GM21381 (cell line): ENCODE results near the gene ANHX.
"Not testable (repeated sequence)": the region's sequence is repeated elsewhere in the genome, so short reads cannot be mapped to it uniquely, and the experiment has no call there.

Source experiments
- ATAC-seq: cut with Tn5 transposase; IDR thresholded peaks from one replicate; pipeline ENCODE4 v1.9.1; 2021; ENCODE audit warnings: mild to moderate bottlenecking, moderate library complexity; ENCODE audit not compliant: unreplicated experiment

Gene ANHX

DNA sequence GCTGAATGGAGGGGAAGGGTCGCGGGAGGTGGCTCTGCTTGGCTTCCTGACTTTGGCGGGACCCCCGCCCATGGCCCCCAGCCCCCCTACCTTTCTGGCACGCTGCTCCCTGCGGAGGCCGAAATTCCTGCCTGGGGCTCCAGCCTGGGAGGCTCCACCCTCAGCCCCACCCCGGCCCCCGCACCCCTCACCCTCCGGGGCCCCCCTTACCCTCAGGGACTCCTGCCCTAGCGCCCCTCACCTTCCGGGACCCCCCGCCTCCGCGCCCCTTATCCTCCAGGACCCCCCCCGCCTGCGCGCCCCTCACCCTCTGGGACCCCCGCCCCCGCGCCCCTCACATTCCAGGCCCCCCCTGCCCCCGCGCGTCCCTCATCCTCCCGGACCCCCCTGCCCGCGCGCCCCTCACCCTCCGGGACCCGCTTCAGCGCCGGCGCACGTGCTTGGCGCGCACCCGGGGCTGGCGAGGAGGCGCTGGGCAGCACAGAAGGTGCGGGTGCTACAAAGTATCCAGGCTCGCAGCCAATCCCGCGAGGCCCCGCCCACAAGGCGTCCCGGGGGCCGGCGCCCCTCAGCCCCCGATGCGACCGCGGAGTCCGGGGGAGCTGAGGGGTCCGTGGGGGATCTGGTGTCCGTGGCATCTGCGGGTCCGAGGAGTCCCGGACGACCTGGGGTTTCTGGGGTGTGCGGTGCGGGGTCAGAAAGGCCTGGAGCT is at the start of gene ANHX:
TSS of gene ANHX (minus strand) at position 477 of the 712 bp plus-strand sequence. CDS start 1,521 bp downstream, outside the sequence.
- ATAC-seq: no peak

DNA sequence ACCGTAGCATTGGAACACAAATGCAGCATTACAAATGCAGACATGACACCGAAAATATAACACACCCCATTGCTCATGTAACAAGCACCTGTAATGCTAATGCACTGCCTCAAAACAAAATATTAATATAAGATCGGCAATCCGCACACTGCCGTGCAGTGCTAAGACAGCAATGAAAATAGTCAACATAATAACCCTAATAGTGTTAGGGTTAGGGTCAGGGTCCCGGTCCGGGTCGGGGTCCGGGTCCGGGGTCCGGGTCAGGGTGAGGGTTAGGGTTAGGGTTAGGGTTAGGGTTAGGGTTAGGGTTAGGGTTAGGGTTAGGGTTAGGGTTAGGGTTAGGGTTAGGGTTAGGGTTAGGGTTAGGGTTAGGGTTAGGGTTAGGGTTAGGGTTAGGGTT is 29.0 kb upstream of the ANHX start:
- not testable (repeated sequence) for ATAC-seq

DNA sequence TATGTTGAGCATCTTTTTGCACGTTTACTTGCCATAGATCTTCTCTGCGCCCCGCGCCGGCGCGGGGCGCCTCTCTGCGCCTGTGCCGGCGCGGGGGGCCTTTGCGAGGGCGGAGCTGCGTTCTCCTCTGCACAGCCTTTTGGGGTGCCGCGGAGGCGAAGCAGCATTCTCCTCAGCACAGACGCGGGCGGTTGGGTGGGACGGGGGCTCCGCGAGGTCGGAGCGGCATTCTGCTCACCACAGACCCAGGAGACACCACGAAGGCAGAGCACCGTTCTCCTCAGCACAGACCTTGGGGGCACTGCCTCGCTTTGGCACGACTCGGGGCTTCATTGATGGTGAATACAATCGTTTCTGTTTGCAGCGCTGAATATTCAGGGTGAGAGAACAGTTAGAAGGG is 28.5 kb upstream of the ANHX start:
- no peak for ATAC-seq

DNA sequence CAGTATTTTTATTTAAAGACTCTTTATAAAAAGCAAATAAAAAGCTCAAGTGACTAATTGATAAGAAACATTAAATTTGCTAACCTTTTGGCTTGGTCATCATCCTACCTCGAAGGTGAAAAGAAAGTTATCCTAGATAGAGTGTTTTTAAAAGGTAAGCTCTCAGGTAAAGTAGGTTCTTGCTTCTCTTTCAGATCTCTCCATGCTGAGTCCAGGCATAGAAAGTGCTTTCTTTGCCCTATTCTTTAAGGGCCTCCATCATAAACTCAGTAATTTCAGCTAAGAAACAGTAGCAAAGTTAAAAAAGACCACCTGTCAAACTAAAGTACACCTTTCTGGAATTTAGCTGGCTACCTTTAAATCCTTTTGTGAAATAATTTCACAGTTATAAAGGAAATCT is 20.6 kb upstream of the ANHX start:
- ATAC-seq: no peak

DNA sequence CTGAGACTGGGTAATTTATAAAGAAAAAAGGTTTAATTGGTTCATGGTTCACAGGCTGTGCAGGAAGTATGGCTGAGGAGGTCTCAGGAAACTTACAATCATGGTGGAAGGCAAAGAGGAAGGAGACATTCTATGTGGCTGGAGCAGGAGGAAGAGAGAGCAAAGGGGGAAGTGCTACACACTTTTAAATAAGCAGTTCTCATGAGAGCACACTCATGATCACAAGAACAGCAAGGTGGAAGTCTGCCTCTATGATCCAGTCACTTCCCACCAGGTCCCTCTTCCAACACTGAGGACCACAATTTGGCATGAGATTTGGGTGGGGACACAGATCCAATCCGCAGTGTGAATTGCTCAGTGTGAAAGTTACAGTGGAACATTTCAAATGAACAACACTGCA is 20.2 kb upstream of the ANHX start:
- ATAC-seq: not testable (repeated sequence)

DNA sequence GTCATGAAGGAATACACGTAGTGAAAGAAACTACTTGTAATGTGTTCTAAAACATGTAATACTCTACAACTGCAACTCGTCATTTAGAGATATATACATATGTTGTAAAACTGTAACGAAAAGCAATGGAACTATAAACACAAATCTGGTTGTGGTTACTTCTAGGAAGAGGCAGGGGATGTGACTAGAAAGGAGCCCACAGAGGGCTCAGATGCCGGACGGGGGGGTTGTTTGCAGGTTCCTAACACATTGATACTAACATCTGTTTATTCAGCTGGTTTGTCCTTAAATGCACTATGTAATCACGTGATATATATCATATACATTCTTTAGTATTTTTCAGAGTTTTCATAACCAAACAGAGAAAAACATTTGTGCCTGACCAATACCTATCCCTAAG is 16.1 kb upstream of the ANHX start:
- no peak for ATAC-seq

DNA sequence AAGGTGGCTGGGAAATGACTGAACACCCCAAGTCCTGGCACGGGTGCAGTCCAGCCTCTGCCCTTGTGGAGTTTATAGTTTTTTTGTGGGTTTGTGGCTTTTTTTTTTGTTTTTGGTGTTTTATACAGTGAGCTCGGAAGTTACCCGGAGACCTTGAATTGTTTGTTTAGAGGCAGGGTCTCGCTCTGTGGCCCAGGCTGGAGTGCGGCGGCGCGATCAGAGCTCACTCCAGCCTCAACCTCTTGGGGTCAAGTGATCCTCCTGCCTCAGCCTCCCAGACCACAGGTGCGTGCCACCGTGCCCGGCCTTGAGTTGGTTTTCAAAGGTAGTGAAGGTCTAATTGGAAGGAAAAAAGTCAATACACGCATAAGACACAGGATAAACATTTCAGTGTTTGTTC is 879 bp upstream of the ANHX start:
- no peak for ATAC-seq

DNA sequence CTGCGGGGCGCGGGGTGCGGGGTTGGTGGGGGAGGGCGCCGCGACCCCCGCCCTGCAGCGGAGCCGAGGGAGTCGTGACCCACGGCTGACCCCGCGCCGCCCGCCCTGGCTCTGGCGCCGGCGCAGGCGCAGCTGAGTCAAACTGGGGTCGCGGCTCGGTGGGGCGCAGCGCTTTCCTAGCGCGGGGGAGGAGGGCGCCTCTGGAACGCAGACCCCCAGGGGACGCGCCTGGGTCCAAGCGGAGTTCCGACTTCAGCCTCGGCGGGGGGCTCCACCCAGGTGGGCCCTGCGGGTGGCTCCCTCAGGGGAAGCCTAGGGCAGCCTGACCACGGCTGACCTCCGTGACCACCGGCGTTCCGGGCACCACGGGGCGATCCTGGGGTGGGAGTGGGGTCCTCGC is 467 bp upstream of the ANHX start:
- no peak for ATAC-seq

DNA sequence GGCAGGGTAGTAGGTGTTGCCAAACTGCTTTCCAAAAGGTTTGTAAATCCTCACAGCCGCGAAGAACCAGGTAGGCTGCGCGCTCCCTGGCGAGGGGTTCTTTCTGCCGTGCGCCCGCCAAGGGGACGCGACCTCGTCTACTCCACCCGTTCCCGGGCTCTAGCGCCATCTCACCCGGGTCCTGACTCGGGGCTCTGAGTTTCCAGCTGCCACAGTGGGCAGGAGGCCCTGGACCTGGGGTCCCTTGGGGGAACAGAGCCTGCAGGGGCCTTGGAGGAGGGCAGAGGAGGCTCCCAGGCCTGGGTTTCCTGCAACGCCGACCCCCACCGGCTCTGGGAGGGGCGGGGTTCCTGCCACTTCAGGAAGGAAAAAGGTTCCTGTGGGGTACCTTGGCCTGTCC is 706 bp downstream of the ANHX start:
- ATAC-seq: no peak

DNA sequence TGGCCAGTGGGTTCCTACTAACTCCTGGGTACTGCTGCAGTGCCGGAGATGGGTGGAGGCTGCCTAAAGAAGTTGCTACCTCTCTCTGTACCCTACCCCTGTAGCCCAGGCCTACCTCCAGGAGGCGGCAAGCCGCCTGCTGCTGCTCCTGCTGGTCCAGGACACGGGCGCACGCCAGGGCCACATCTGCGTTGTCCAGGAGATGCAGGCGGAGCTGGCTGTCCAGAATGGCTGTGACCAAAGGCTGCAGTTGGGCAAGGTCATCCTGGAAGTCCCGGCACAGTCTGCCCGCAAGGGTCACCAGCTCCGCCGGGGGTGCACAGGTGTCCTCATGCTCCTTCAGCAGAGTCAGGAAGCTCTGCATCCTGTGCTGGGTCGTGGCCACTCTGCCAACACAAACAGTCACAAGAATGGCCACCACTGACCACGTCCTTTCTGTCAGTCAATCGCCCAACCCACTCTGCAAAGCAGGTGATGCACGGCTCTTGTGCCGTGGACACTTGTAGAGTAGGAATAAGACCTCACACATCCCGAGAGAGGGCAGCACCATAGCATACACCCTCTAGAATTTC is 1.6 kb downstream of the ANHX start:
- no peak for ATAC-seq

DNA sequence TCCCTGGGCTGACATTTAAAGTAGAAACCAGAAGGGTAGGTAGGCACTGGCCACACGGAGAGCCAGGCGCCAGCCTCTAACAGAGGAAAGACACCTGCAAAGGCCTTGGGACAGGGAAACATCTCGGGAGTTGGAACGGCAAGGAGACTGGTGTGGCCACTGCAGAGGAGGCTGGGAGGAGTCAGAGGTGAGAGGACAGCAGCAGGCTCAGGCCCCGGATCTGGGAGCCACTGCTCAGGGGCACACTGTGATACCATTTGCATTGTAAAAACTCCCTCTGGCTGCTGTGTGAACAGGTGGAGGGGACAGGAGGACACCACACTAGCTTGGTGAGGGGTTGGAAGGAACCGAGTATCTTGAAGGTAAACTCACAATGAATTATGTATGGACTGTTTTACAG is 2.7 kb downstream of the ANHX start:
- ATAC-seq: no peak

DNA sequence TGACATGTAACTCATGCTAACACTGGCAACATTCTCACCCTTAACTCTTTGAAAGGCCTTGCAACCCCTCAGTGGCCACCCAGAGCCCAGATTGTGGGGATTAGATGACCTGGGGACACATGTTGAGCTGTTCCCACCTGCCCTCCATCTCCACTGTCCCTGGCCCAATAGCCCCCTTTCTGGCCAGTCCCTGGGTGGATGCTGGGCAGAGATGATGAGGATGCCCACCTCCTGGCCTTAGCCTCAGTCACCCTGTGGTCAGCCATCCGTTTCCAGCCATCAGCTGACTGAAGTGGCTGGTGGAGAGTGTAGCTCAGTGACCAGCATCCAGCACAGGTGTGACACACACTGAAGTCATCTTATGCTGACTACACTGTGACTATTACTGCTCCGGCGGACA is 4.7 kb downstream of the ANHX start:
- no peak for ATAC-seq

DNA sequence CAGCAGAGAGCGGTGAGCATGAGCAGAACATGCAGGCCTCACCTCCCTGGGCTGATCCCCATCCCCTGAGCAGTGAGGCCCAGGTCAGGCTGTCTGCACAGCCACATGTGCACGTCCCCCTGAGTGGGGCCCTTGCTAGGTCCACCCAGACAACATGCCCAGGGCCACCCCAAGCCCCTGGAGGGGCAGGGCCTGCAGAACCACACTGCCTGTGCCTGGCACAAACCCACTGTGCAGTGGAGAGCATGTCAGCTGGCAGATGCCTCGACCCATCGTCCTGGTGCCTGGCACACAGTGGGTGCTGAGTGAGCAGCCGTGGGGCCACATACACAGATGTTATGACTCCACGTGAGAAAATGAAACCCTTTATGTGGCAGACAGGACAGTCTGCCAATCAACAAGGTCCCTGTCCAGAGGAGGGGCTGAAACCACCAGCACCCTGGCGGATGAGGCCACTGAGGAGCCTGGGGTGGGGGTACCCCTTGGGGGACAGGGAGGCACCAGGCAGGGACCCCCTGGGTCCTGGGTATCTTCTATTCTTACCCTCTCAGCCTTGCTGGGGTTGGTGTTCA is 8.3 kb downstream of the ANHX start:
- no peak for ATAC-seq

DNA sequence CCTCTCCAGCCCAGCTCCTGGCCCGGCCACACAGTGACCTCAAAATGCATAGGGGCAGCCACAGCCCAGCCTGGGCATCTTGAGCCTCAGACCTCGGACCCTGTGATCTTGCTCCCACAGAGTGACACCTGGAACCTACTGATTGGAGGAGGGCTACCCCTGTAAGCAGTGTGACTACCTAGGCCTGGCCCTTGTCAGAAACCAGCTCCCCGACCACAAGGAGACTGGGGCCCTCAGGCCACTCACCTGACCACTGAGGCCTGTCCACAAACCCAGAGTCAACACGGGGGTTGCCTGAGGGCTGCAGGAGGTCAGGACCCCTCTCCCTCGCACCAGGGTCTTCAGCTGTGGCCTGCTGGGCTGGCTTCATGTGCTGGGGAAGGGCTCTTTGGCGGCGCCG is 9.0 kb downstream of the ANHX start:
- no peak for ATAC-seq

DNA sequence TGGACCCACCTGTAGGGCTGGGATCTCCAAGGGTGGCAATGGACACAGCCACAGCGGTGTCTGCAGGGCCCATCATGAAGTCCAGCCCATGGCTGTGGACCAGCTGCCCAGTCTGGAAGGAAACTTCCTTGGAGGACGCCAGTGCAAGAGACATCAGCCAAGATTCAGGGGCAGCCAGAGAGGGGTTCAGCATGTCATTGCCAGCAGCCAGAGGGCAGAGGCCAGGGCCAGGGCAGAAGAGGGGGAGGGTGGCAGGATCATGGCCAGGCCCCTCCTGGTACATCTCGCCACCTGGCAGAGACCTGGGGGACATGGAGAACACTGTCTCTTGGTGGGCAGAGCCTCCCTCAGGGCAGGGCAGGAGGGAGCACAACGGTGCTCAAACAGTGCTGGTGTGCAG is 10.2 kb downstream of the ANHX start:
- ATAC-seq: no peak

DNA sequence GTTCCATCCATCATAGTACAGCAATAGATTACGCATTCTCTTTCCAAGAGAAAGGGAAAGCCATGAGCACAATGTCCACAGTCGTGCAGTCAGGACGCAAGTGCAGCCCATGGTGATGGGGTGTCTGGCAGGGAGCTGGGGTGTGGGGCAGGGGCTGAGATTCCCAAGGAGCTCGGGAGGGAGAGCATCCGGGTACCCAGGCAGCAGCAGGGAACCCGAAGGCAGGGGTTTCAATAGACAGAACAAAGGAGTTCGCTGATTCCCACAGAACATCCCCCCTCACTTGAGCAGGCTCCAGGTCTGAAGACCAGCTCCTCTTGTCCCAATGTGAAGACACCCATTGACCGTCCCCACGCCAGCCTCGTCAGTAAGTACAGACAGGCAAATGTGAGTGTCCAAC is 13.5 kb downstream of the ANHX start:
- ATAC-seq: no peak

DNA sequence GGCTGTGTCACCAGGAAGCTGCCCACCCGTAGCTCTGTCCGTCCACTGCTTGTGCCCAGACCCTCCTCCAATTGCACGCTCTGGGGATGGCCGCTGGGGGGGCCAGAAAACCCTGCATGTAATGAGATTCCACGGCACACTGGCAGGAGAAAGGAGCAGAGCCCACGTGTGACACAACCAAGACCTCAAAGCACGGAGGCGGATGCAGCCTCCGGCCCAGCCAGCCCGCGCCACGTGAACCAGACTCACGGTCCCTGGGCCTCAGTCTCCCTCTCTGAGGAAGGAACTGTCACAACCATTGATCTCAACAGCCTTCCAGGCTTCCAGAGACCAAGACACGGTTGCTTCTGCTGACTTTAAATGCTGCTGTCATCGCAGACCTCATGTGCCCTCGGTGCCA is 14.4 kb downstream of the ANHX start:
- ATAC-seq: no peak

DNA sequence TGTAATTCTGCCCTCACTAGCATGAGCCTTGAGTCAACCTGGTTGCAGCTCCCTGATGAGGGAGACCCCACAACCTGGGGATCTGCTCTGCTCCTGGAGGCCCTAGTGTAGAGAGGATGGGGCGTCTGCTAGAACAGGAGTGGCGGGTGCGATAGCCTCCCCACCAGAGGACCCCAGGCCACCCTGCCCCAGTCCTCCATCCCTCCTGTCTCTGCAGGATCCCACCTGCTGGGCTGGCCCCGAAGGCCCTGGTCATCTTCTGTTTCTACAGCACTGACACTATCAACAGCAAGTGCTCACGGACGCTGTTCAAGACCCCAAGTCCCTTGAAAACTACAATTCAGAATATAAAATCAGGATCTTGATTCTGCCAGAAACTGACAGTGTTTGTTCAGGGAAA is 15.2 kb downstream of the ANHX start:
- no peak for ATAC-seq

DNA sequence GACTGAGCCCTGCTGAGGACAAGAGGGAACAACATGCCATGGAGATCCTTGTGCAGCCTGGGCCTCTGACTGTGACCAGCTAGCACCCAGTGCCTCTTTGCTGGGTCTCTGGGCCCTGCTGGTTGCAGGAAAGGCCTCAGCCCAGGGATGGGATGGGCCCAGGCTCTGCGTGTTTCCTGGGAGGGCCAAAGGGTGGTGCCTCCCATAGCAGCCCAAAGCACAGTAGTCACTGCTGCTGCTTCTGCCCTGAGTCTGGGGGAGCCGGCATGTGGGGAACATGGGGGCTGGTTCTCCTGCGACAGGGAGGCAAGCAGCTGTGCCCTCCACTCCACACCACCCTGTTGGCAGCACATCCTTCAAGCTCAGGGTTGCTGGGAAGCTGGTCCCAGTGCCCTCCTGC is 18.5 kb downstream of the ANHX start:
- ATAC-seq: no peak

DNA sequence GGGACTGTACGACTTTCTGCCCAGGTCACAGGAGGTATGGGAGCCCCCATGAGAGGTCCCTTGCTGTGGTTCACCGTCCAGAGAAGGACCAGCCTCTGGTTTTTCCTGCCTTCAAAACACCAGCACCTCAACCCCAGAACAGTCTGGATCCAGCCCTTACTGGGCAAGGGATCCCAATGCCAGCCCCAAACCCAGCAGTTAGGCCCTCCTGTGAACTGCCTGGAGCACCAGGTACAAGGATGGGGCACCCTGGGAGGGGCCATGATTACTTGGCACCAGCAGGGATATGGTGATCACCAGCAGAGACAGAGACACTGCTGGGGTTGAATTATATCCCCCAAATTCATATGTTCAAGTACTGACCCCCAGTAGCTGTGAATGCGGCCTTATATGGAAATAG is 20.0 kb downstream of the ANHX start:
- ATAC-seq: no peak

DNA sequence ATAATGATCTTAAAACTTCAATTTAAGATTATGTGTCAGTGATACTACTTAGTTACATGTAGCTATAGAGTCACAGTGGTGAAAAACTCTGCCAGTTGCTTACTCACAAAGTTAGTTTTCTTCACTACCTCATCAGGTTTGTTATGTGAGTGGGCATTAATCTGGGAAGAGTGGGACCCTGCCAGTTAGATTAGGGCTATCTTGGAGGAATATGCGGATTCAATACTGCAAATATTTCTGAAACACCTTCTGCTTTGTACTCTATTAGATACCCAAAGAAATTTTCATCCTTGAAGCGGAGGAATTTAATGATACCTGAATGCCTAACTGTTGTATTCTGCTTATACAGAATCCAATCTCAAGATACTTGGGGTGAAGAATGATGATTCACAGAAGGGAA is 29.3 kb downstream of the ANHX start:
- no peak for ATAC-seq

DNA sequence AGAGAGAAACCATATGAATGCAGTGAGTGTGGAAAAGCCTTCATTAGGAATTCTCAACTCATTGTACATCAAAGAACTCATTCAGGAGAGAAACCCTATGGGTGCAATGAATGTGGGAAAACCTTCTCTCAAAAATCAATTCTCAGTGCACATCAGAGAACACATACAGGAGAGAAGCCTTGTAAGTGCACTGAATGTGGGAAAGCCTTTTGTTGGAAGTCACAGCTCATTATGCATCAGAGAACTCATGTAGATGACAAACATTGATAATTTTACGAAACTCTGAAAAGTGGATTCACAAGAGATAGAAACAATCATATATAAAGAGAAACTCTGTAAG is 31.4 kb downstream of the ANHX start:
- ATAC-seq: no peak
